Coronary artery (tissue), 2 donors: ENCODE data around the gene XIRP1.
"Not testable (repeated sequence)": the region's sequence is repeated elsewhere in the genome, so short reads cannot be mapped to it uniquely, and the experiment has no call there.

Experiments
- DNase-seq: peaks from one replicate; pipeline ENCODE4 v3.0.0-alpha.2; 2017; ENCODE audit warnings: low spot score
- H3K27ac ChIP-seq, 2 donors: fragments of 200-600 bp; sonication (generic); one replicate each; pipeline ENCODE4 v1.5.1; 2016 to 2019
- H3K4me3 ChIP-seq: fragments of 200-600 bp; sonication (generic); 2 replicates; pipeline ENCODE4 v1.5.1; 2016; ENCODE audit warnings: mild to moderate bottlenecking, moderate library complexity
- CTCF ChIP-seq: fragments of 200-600 bp; sonication (generic); IDR thresholded peaks from one replicate; pipeline ENCODE4 v1.5.1; 2019; ENCODE audit warnings: antibody characterized with exemption

The XIRP1 gene

GRCh38 chr3:39192490-39193092, at the start of gene XIRP1:
TSS of gene XIRP1 (minus strand) at chr3:39192595. CDS start at chr3:39189445, 3,150 bp downstream.
- no peak within 1 kb of the TSS for H3K4me3 ChIP-seq
- no peak for TF ChIP-seq CTCF
- H3K27ac ChIP-seq = no peak within 1 kb of the TSS
- DNase-seq = no peak

GRCh38 chr3:39241561-39241960, 49.2 kb upstream of the XIRP1 start:
- H3K27ac ChIP-seq = no peak overlapping the region
- no peak for DNase-seq
- H3K4me3 ChIP-seq = no peak overlapping the region
- no peak for TF ChIP-seq CTCF

GRCh38 chr3:39237027-39237426, 44.6 kb upstream of the XIRP1 start:
- Histone ChIP-seq H3K27ac (no peak overlapping the region), H3K4me3 (no peak overlapping the region)
- no peak for TF ChIP-seq CTCF
- no peak for DNase-seq

GRCh38 chr3:39234651-39235050, 42.3 kb upstream of the XIRP1 start:
- no peak overlapping the region for H3K4me3 ChIP-seq
- no peak for TF ChIP-seq CTCF
- no peak for DNase-seq
- H3K27ac ChIP-seq = no peak overlapping the region

- Histone ChIP-seq H3K4me3 (no peak overlapping the region), H3K27ac (no peak overlapping the region)
- TF ChIP-seq CTCF = no peak
- DNase-seq = no peak
Measured at GRCh38 chr3:39232859-39233258, 40.5 kb upstream of the XIRP1 start.

- no peak overlapping the region for H3K27ac ChIP-seq
- DNase-seq = no peak
- H3K4me3 ChIP-seq = no peak overlapping the region
- TF ChIP-seq CTCF = no peak
Measured at GRCh38 chr3:39230453-39230852, 38.1 kb upstream of the XIRP1 start.

GRCh38 chr3:39228496-39228895, 36.1 kb upstream of the XIRP1 start:
- H3K27ac ChIP-seq = no peak overlapping the region

GRCh38 chr3:39227596-39227995, 35.2 kb upstream of the XIRP1 start:
- H3K4me3 ChIP-seq, H3K27ac ChIP-seq, DNase-seq: not testable (repeated sequence)

More at GRCh38 chr3:39228496-39228895, 36.1 kb upstream of the XIRP1 start:
- DNase-seq = no peak
- no peak for TF ChIP-seq CTCF
- H3K4me3 ChIP-seq = no peak overlapping the region
